Omental fat pad (tissue), 4 donors: ENCODE measurements around the gene TSPO2. TPM values are rescaled to one million over a fixed set of nuclear protein-coding genes. Genes with fewer than 3 reads are reported as not detected.
"Not testable (repeated sequence)": the region's sequence is repeated elsewhere in the genome, so short reads cannot be mapped to it uniquely, and the experiment has no call there.

Experiments used
- ATAC-seq: fragments of 150-250 bp; one replicate; pipeline ENCODE4 v1.9.1; 2016; ENCODE audit warnings: mild to moderate bottlenecking, moderate library complexity; ENCODE audit not compliant: low FRiP score
- DNase-seq: peaks from one replicate; pipeline ENCODE4 v3.0.0-alpha.2; 2019; ENCODE audit warnings: low spot score
- total RNA-seq, 4 donors: library from RNA; depleted of rRNA; stranded (reverse); fragments of >200 nt; gene quantifications; one replicate each; pipeline ENCODE4 v1.1.0, GENCODE V29; 2016
- TF ChIP-seq, protein P1 (sequence below), 3 donors: fragments of 450-650 bp; IDR thresholded peaks; one replicate each; pipeline ENCODE4 v1.5.1; 2016 to 2017; ENCODE audit warnings: antibody characterized with exemption in 3 of 3, mild to moderate bottlenecking in 3 of 3, moderate library complexity in 2 of 3

TSPO2 gene
- total RNA-seq, 4 donors from 2014 or later, result not detected

DNA sequence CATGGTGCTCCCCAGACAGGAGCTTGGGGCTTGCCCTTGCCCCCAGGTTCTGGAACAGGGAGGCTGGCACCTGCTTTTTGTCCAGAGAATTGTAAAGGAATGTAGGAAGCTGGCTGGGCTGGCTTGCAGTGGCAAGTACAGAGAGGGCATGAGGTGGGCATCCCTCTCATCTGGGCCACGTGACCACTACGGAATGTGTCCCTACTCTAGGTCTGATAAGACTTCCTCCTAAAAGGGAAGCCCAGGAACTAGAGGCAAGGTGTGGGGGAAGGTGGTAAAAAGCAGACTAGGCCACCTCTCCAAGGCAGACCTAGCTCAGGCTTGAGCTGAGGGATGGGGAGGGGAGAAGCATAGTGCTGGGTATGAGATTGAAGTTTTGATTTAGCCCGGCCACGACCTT lies 42.0 kb upstream of the TSPO2 start:
- DNase-seq, result no peak
- ATAC-seq, result no peak
- TF ChIP-seq, protein P1, sequence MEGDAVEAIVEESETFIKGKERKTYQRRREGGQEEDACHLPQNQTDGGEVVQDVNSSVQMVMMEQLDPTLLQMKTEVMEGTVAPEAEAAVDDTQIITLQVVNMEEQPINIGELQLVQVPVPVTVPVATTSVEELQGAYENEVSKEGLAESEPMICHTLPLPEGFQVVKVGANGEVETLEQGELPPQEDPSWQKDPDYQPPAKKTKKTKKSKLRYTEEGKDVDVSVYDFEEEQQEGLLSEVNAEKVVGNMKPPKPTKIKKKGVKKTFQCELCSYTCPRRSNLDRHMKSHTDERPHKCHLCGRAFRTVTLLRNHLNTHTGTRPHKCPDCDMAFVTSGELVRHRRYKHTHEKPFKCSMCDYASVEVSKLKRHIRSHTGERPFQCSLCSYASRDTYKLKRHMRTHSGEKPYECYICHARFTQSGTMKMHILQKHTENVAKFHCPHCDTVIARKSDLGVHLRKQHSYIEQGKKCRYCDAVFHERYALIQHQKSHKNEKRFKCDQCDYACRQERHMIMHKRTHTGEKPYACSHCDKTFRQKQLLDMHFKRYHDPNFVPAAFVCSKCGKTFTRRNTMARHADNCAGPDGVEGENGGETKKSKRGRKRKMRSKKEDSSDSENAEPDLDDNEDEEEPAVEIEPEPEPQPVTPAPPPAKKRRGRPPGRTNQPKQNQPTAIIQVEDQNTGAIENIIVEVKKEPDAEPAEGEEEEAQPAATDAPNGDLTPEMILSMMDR (IDR thresholded peaks at IDR 0.05), result no peak

DNA sequence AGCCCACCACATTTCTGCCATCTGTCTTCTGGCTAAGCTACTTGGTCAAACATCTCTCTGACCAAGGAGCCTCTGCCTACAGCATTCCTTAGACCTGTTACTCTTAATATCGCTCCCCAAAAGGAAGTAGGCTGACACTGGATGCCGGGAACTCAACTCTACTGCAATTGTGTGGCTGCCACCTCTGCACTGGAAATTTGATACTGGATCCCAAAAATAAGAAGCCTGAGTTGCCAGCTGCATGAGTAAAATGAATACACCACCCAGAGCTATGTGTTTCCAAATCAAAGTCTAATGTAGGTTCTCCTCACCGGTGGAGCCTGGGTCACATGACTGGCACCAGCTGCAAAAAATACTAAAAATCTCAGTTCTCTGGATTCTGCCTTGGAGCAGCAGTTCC lies 40.1 kb upstream of the TSPO2 start:
- TF ChIP-seq, protein P1 (IDR thresholded peaks at IDR 0.05), result no peak
- ATAC-seq (no peak), DNase-seq (no peak)

DNA sequence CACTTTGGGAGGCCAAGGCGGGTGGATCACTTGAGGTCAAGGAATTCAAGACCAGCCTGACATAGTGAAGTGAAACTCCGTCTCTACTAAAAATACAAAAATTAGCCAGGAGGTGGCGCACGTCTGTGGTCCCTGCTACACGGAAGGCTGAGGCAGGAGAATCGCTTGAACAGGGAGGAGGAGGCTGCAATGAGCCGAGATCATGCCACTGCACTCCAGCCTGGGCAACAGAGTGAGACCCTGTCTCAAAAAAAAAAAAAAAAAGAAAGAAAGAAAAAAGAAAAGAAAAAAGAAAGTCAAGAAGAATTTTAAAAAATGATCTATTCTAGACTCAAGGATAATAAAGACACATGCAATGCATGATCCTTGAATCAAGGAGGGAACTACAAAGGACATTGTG lies 36.0 kb upstream of the TSPO2 start:
- peak; percentile 31 for DNase-seq
- not testable (repeated sequence) for ATAC-seq

DNA sequence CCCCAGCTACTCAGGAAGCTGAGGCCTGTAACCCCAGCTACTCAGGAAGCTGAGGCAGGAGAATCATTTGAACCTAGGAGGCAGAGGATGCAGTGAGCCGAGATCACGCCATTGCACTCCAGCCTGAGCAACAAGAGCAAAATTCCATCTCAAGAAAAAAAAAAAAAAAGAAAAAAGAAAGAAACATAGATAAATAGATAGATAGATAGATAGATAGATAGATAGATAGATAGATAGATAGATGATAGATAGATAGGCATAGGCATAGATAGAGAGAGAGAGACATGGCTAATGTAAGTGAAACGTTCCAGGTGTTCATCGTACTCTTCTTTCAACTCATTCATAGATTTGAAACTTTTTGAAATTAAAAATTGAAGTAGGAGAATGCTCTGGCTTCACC lies 35.3 kb upstream of the TSPO2 start:
- ATAC-seq, DNase-seq: not testable (repeated sequence)

DNA sequence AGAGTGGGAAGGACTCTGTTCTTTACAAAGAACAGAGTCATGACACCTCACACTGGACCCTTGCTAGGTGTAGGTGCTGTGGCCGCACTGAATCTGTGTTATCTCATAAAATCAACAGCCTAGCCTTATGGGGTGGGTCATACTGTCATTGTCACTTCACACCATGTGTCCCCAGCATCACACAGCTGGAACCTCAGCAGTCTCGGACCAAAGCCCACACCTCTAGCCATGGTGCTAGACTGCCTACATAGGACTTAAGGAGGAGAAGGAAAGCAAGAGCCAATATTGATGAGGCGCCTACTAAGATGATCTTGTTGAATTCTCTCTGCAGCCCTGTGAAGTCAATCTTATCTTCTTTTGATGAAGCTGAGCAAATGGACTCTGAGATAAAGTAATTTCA lies 34.3 kb upstream of the TSPO2 start:
- DNase-seq (no peak), ATAC-seq (no peak)
- TF ChIP-seq, protein P1 (IDR thresholded peaks at IDR 0.05), result no peak

DNA sequence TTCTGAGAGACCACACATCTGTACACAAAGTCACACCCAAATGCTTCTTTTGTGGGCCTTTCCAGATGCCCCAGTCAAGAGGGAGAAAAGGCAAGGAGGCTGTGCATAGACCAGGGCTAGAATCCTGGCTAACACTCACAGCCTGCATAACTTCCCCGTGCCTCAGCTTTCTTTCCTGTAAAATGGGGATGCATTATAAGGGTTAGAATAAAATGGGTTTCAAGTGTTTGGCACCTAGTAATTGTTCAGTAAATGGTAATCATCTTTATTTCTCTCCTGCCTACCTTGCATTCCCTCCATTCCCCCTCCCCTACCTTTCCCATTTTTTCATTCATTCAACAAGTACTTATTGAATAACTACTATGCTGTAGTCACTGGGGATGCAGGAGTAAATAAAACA lies 32.6 kb upstream of the TSPO2 start:
- no peak for DNase-seq
- TF ChIP-seq, protein P1 (IDR thresholded peaks at IDR 0.05), result no peak
- no peak for ATAC-seq

DNA sequence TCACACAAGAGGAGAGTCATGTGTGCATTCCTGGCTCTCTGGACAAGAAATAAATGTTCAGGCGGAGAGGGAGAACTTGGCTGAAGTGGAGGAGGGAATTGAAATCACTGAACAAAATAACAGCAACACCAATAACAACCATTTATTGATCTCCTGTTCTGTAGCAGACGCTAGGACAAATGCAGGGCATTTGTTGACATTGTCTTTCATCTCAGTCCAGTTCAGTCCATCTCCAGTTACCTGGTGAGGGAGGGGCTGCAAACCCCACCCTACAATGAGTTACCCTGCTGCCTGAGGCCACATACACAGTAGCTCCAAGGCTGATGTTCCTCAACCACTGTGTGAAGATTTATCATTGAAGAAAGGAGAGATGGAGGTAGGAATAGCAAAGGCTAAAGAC lies 30.6 kb upstream of the TSPO2 start:
- no peak for ATAC-seq
- no peak for DNase-seq
- TF ChIP-seq, protein P1 (IDR thresholded peaks at IDR 0.05), result no peak

DNA sequence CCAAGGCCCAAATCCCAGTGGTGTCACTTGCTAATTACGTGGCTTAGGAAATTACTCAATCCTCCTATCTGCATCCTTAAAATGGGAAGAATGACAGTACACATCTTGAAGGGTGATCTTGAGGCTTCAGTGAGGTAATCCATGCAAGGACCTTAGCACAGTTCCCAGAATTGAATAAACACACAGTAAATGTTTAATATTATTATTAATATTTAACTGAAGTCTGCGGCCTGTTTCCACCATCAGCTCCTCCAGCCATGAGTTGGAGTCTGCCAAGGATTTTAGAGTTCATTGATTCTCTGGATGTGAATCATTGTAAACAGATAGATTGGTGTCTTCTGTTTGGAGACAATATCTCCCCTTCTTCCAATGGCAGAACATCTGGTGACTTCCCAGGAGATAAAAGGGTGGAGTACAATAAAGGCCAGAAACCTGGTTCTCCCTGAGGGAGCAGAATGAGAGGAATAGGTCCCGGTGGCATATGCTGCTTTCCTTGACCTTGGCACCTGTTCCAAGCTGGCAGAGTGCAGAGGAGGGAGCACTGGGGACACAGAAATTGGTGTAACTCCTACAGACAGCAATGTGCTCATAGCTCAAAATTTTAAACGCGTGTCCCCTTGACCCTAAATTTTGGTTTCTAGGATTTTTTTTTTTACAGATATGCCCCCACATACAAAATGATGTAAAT lies 28.7 kb upstream of the TSPO2 start:
- TF ChIP-seq, protein P1 (IDR thresholded peaks at IDR 0.05), result no peak
- DNase-seq (no peak), ATAC-seq (no peak)
